NCI-H446 (cell line): Measurements from ENCODE around the gene CDC42BPB.
A peak's percentile ranks its signal among the peaks of the same experiment; 100 is the strongest.
"Not testable (repeated sequence)": the region's sequence is repeated elsewhere in the genome, so short reads cannot be mapped to it uniquely, and the experiment has no call there.

Experiments
- DNase-seq, 2 experiments: peaks; one replicate each; lab custom pipeline; 2025; lab: John Stamatoyannopoulos, UW

The CDC42BPB gene

GRCh38 chr14:102900631-102901571, 156.4 kb downstream of the CDC42BPB start:
- no peak for DNase-seq

- no peak for DNase-seq
These were observed 157.8 kb downstream of the CDC42BPB start for GRCh38 chr14:102899516-102899900.

GRCh38 chr14:102898776-102899515, 158.4 kb downstream of the CDC42BPB start:
- DNase-seq = no peak

GRCh38 chr14:102898298-102898697, 159.1 kb downstream of the CDC42BPB start:
- DNase-seq = no peak

GRCh38 chr14:102897299-102898027, 159.9 kb downstream of the CDC42BPB start:
- DNase-seq = no peak

GRCh38 chr14:102896735-102897134, 160.6 kb downstream of the CDC42BPB start:
- not testable (repeated sequence) for DNase-seq

- no peak for DNase-seq
These were observed 163.9 kb downstream of the CDC42BPB start for GRCh38 chr14:102893452-102893851.

GRCh38 chr14:102892651-102893050, 164.7 kb downstream of the CDC42BPB start:
- no peak for DNase-seq

GRCh38 chr14:102891556-102891955, 165.8 kb downstream of the CDC42BPB start:
- DNase-seq = peak in 1 of 2 experiments; percentile 49

GRCh38 chr14:102891111-102891510, 166.2 kb downstream of the CDC42BPB start:
- DNase-seq = no peak

- DNase-seq = no peak
These were observed 167.7 kb downstream of the CDC42BPB start for GRCh38 chr14:102889615-102890014.

GRCh38 chr14:102888748-102889147, 168.6 kb downstream of the CDC42BPB start:
- no peak for DNase-seq

GRCh38 chr14:102885737-102886447, 171.5 kb downstream of the CDC42BPB start:
- DNase-seq = no peak

GRCh38 chr14:102883554-102883953, 173.8 kb downstream of the CDC42BPB start:
- no peak for DNase-seq

GRCh38 chr14:102883089-102883541, 174.2 kb downstream of the CDC42BPB start:
- DNase-seq = no peak
